HG03039 (cell line): ENCODE results near the gene C1QTNF12.
"Not testable (repeated sequence)": the region's sequence is repeated elsewhere in the genome, so short reads cannot be mapped to it uniquely, and the experiment has no call there.

Experiments
- ATAC-seq: cut with Tn5 transposase; IDR thresholded peaks from one replicate; pipeline ENCODE4 v1.9.1; 2021; ENCODE audit warnings: mild to moderate bottlenecking, moderate library complexity; ENCODE audit not compliant: unreplicated experiment

C1QTNF12 gene

GRCh38 chr1:1200876-1201810, 45.4 kb downstream of the C1QTNF12 start:
- ATAC-seq, result peak; percentile 45

GRCh38 chr1:1199961-1200875, 46.3 kb downstream of the C1QTNF12 start:
- no peak for ATAC-seq

- no peak for ATAC-seq
These were observed 47.2 kb downstream of the C1QTNF12 start for GRCh38 chr1:1199141-1199960.

- ATAC-seq, result no peak
These were observed 47.9 kb downstream of the C1QTNF12 start for GRCh38 chr1:1198423-1199140.

- no peak for ATAC-seq
These were observed 48.7 kb downstream of the C1QTNF12 start for GRCh38 chr1:1197551-1198422.

GRCh38 chr1:1197188-1197500, 49.4 kb downstream of the C1QTNF12 start:
- ATAC-seq, result no peak

DNA sequence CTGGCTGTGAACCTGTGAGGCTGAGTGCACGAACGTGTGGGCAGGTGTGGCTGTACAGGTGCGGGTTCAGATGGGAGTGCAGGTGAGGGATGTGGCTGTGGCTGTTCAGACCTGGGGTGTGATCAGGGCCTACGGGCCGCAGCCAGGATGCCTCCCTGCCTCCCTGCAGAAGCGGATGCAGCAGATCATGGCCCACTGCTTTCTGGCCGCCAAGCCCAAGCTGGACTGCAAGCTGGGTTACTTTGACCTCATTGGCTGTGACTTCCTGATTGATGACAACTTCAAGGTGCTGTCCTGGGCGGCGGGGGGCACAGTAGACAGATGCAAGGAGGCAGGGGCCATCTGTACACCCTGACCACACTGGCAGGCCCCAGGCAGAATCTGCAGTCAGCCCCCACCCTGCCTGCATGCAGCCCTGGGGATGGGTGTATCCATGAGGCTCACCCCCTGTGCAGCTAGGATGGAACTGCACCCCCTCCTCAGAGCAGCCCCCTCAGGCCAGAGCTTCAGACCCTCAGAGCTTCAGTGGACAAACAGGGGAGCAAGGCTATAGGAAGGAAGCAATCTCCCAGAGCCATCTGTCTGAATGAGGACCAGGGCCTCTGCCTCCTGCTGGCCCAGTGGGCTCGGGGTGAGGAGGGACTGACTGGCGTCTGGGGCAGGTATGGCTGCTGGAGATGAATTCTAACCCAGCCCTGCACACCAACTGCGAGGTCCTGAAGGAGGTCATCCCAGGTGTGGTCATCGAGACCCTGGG, 49.9 kb downstream of the C1QTNF12 start:
- ATAC-seq, result no peak

GRCh38 chr1:1195726-1196125, 50.8 kb downstream of the C1QTNF12 start:
- not testable (repeated sequence) for ATAC-seq

- no peak for ATAC-seq
These were observed 51.8 kb downstream of the C1QTNF12 start for GRCh38 chr1:1194723-1195122.
